ENCODE measurements around the gene USP2. TPM values are rescaled to one million over a fixed set of nuclear protein-coding genes. Genes with fewer than 3 reads are reported as not detected.

The USP2 gene
- total RNA-seq, 4 donors from 2014 or later: 0.29 to 28.2 (median 2.1) TPM; not detected in 1

GRCh38 chr11:119373921-119374631 is 7.4 kb downstream of the USP2 start:
- peak; percentile 81 to 90 (median 84) for TF ChIP-seq CTCF (IDR thresholded peaks at IDR 0.05)
- TF ChIP-seq POLR2A (IDR thresholded peaks at IDR 0.05): no peak
- no peaks in the 10 kb centered on the region for H3K27me3 ChIP-seq
- DNase-seq: peak; percentile 76 to 81
- peak overlapping the region; percentile 90 to 93 for H3K27ac ChIP-seq
- peaks cover 11% of the 10 kb centered on the region in 2 donors for H3K4me1 ChIP-seq
- no peak overlapping the region for H3K4me3 ChIP-seq
- H3K36me3 ChIP-seq: no peaks in the 10 kb centered on the region
- intact Hi-C loops (cut with DNase I; ENCODE audit: low total_unique reads): no loop called here
- no peaks in the 10 kb centered on the region for H3K9me3 ChIP-seq

GRCh38 chr11:119373059-119373920 is 8.2 kb downstream of the USP2 start:
- Histone ChIP-seq H3K27me3 (no peaks in the 10 kb centered on the region), H3K4me3 (no peak overlapping the region), H3K4me1 (peaks cover 16 to 19% of the 10 kb centered on the region in 2 donors), H3K36me3 (no peaks in the 10 kb centered on the region), H3K9me3 (no peaks in the 10 kb centered on the region), H3K27ac (peak overlapping the region in 1 of 2 donors; percentile 93)
- peak; percentile 26 to 35 for DNase-seq
- no peak for TF ChIP-seq POLR2A (IDR thresholded peaks at IDR 0.05)
- no peak for TF ChIP-seq CTCF (IDR thresholded peaks at IDR 0.05)
- intact Hi-C loops (cut with DNase I; ENCODE audit: low total_unique reads): no loop called here

GRCh38 chr11:119372260-119373058 is 9.0 kb downstream of the USP2 start:
- TF ChIP-seq POLR2A (IDR thresholded peaks at IDR 0.05) (no peak), CTCF (IDR thresholded peaks at IDR 0.05) (no peak)
- H3K36me3 ChIP-seq: no peaks in the 10 kb centered on the region
- peak overlapping the region; percentile 5 to 94 for H3K27ac ChIP-seq
- intact Hi-C loops (cut with DNase I; ENCODE audit: low total_unique reads): no loop called here
- H3K4me3 ChIP-seq: no peak overlapping the region
- no peaks in the 10 kb centered on the region for H3K9me3 ChIP-seq
- H3K4me1 ChIP-seq: peaks cover 16 to 24% of the 10 kb centered on the region in 2 donors
- DNase-seq: no peak
- no peaks in the 10 kb centered on the region for H3K27me3 ChIP-seq

GRCh38 chr11:119371778-119372182 is 9.7 kb downstream of the USP2 start:
- Histone ChIP-seq H3K27me3 (no peaks in the 10 kb centered on the region), H3K27ac (peak overlapping the region; percentile 5 to 94), H3K36me3 (no peaks in the 10 kb centered on the region), H3K4me1 (peaks cover 16 to 24% of the 10 kb centered on the region in 2 donors), H3K9me3 (no peaks in the 10 kb centered on the region), H3K4me3 (no peak overlapping the region)
- intact Hi-C loops (cut with DNase I; ENCODE audit: low total_unique reads): no loop called here
- DNase-seq: no peak
- TF ChIP-seq CTCF (IDR thresholded peaks at IDR 0.05) (peak in 1 of 4 experiments; percentile 5), POLR2A (IDR thresholded peaks at IDR 0.05) (no peak)
